HG03432 (cell line): ENCODE measurements around the gene RPL21.
"Not testable (repeated sequence)": the region's sequence is repeated elsewhere in the genome, so short reads cannot be mapped to it uniquely, and the experiment has no call there.

ENCODE experiments used
- ATAC-seq: cut with Tn5 transposase; IDR thresholded peaks from one replicate; pipeline ENCODE4 v1.9.1; 2021; ENCODE audit warnings: mild to moderate bottlenecking, moderate library complexity; ENCODE audit not compliant: unreplicated experiment

The RPL21 gene

GRCh38 chr13:27283906-27284493 lies 32.6 kb downstream of the RPL21 start:
- ATAC-seq: no peak

GRCh38 chr13:27288392-27288791 lies 37.0 kb downstream of the RPL21 start:
- no peak for ATAC-seq

GRCh38 chr13:27289011-27289665 lies 37.8 kb downstream of the RPL21 start:
- ATAC-seq: no peak

GRCh38 chr13:27290715-27291114 lies 39.4 kb downstream of the RPL21 start:
- no peak for ATAC-seq

GRCh38 chr13:27291967-27292366 lies 40.6 kb downstream of the RPL21 start:
- ATAC-seq: not testable (repeated sequence)

DNA sequence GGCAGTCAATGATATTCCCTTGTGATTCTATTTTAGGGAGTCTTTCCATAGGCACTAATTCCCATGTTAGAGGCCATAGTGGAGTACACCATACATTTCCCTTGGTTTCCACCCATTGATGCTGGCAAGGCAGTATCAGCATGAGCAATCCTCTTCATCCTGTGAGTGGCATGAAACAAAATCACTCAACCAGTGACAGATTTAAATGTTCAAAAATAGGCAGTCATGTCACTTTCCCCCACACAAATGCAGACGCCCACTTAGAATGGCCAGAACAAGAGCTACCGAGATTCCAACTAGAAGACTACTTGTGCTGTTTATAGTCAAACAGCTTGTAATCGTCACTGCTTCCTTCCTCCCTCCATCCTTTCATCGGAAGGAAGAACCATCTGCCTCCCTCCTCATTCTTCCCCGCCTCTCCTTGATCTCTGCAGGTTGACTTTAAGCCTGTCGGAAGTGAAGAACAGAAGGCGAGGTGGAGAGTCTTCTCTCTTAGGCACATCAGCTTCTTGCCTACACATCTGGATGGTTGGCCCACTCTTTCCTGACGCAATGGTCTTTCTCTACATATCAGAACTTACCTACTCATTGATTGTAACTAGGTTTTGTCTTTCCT lies 41.8 kb downstream of the RPL21 start:
- no peak for ATAC-seq

DNA sequence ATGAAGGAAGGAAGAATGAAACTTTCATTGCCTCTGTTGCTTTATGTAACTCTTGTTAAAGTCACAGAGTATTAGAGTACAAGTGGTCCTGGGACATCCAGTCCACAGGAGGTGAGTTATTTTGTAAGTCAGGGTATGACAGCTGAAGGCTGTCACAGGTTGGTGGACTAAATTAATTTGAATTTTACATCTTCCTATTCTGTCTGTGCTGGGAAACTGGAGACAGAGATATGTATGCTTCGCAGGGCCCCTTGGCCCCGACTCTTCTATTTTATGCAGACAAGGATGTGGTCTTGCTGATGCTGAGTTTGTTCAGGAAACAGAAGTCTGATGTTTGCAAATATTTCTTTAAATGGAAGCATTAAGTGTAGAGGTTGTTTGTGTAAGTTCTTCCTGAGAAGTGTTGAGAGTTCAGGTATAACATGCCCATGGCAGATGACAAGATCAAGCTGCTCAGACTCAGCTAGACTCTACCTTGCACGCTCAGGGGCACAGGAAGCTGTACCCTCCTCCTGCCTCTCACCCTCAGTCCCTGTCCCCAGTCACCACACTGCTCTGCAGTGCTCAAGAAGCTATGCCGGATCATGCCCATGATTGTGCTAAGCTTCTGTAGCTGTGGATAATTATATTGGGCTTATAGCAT lies 42.6 kb downstream of the RPL21 start:
- ATAC-seq: no peak

- ATAC-seq: no peak
Measured at GRCh38 chr13:27295096-27295495, 43.7 kb downstream of the RPL21 start.

DNA sequence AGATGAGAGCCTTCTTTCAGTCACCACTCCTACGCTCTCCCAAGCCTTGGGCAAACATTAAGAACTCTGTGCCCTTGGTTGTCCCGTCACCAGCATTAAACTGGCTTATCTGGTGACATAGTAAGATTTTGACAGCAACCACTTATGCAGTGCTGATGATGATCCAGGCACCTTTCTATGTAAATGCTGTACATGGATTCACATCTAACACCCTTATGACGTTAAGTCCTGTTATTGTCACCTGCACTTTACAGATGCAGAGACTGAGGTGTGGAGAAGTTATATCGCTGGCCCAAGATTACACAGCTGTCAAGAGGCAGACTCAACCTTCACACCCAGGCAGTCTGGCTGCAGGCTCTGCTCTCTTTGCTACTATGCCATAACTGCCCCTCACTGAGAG lies 44.3 kb downstream of the RPL21 start:
- ATAC-seq: no peak

- no peak for ATAC-seq
Measured at GRCh38 chr13:27296496-27296895, 45.1 kb downstream of the RPL21 start.

- ATAC-seq: no peak
Measured at GRCh38 chr13:27298849-27299248, 47.5 kb downstream of the RPL21 start.

DNA sequence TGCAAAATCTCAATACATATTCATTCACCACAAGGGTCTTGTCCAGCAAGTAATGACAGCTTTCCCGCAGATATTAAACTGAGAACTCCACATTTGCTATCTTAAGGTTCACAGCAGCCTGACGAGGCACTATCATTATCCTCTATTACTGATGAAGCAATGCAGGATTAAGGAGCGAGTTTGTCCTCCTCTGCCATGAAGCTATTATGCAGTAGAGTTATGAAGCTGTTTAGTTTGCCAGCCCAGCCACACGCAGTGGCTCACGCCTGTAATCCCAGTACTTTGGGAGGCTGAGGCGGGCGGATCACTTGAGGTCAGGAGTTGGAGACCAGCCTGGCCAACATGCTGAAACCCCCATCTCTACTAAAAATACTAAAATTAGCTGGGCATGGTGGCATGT lies 49.0 kb downstream of the RPL21 start:
- ATAC-seq: not testable (repeated sequence)

DNA sequence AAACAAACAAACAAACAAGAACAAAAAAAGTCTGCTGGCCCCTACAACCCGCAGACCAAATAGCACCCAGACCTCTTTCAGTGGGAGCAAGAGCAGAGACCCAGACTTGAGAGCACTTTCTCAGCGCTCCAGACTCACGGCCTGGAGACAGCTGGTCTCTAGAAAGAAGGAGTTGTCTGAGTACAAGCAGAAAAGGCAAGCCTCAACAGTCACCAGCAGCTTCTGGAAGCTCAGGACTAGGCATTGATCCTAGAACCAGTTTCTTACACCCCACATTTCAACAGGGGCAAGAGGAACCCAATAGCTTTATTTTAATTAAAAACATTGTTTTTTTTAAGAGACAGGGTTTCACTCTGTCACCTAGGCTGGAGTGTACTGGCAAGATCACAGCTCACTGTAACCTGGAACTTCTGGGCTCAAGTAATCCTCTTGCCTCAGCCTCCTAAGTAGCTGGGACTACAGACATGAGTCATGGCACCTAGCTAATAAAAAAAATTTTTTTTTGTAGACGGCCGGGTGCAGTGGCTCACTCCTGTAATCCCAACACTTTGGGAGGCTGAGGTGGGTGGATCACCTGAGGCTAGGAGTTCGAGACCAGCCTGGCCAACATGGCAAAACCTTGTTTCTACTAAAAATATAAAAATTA lies 49.7 kb downstream of the RPL21 start:
- no peak for ATAC-seq

- no peak for ATAC-seq
Measured at GRCh38 chr13:27302643-27303262, 51.4 kb downstream of the RPL21 start.

DNA sequence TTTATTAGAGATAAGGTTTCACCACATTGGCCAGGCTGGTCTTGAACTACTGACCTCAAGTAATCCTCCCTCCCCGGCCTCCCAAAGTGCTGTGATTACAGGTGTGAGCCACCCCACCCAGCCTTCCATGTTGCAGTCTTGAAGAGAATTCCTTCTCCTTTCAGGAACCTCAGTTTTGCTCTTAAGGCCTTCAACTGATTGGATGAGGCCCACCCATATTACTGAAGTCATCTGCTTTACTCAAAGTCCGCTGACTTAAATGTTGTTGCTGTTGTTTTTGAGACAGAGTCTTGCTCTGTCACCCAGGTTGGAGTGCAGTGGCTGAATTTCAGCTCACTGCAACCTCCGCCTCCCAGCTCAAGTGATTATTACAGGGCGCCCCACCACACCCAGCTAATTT lies 52.7 kb downstream of the RPL21 start:
- no peak for ATAC-seq

DNA sequence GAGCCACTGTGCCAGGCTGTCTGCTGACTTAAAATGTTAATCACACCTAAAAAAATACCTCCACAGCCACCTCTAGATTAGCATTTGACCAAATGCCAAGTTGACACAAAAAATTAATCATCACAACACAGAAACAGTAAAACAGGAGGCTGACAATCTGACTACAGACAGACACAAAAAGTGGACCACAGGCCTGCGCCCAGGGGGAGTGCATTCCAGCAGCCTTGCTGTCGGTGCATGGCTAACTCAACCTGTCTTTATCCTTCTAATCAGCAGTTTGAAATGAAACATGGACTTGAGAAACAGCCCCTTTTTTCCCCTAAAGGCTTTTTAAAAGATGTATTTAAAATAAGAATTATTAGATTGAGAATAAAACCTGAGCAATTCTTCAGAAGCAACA lies 53.3 kb downstream of the RPL21 start:
- ATAC-seq: no peak
